ENCODE data around the gene SLC30A3.
"Not testable (repeated sequence)": the region's sequence is repeated elsewhere in the genome, so short reads cannot be mapped to it uniquely, and the experiment has no call there.

The SLC30A3 gene

GRCh38 chr2:27306573-27307286 lies 43.9 kb upstream of the SLC30A3 start:
- in situ Hi-C loops (cut with MboI; ENCODE audit: low sequenced_read_pairs, unreplicated experiment): no loop called here
- peak; percentile 56 for DNase-seq (ENCODE audit: low spot score)
- no peak for TF ChIP-seq CTCF (IDR thresholded peaks at IDR 0.05; ENCODE audit: borderline replicate concordance, control extremely low read depth, extremely low read depth, insufficient read depth, missing control alignments)

GRCh38 chr2:27306136-27306535 lies 43.3 kb upstream of the SLC30A3 start:
- TF ChIP-seq CTCF (IDR thresholded peaks at IDR 0.05; ENCODE audit: borderline replicate concordance, control extremely low read depth, extremely low read depth, insufficient read depth, missing control alignments): no peak
- DNase-seq (ENCODE audit: low spot score): no peak
- in situ Hi-C loops (cut with MboI; ENCODE audit: low sequenced_read_pairs, unreplicated experiment): no loop called here

GRCh38 chr2:27305516-27305915 lies 42.7 kb upstream of the SLC30A3 start:
- in situ Hi-C loops (cut with MboI; ENCODE audit: low sequenced_read_pairs, unreplicated experiment): no loop called here
- TF ChIP-seq CTCF (IDR thresholded peaks at IDR 0.05; ENCODE audit: borderline replicate concordance, control extremely low read depth, extremely low read depth, insufficient read depth, missing control alignments): no peak
- DNase-seq (ENCODE audit: low spot score): no peak

- in situ Hi-C loops (cut with MboI; ENCODE audit: low sequenced_read_pairs, unreplicated experiment): no loop called here
- TF ChIP-seq CTCF (IDR thresholded peaks at IDR 0.05; ENCODE audit: borderline replicate concordance, control extremely low read depth, extremely low read depth, insufficient read depth, missing control alignments): no peak
- DNase-seq (ENCODE audit: low spot score): no peak
These were observed 41.8 kb upstream of the SLC30A3 start for GRCh38 chr2:27304488-27305240.

- DNase-seq (ENCODE audit: low spot score): peak; percentile 76
- TF ChIP-seq CTCF (IDR thresholded peaks at IDR 0.05; ENCODE audit: borderline replicate concordance, control extremely low read depth, extremely low read depth, insufficient read depth, missing control alignments): peak; percentile 82
- in situ Hi-C loops (cut with MboI; ENCODE audit: low sequenced_read_pairs, unreplicated experiment): no loop called here
These were observed 40.5 kb upstream of the SLC30A3 start for GRCh38 chr2:27303093-27304025.

- DNase-seq (ENCODE audit: low spot score): not testable (repeated sequence)
These were observed 37.8 kb upstream of the SLC30A3 start for GRCh38 chr2:27300606-27301005.

More at GRCh38 chr2:27300606-27301005, 37.8 kb upstream of the SLC30A3 start:
- in situ Hi-C loops (cut with MboI; ENCODE audit: low sequenced_read_pairs, unreplicated experiment): not testable (repeated sequence)
